ENCODE results near the gene PGAP2. TPM values are rescaled to one million over a fixed set of nuclear protein-coding genes. Genes with fewer than 3 reads are reported as not detected.

Gene PGAP2
- total RNA-seq, 1 donor from 2014 or later, result 12.7 TPM

DNA sequence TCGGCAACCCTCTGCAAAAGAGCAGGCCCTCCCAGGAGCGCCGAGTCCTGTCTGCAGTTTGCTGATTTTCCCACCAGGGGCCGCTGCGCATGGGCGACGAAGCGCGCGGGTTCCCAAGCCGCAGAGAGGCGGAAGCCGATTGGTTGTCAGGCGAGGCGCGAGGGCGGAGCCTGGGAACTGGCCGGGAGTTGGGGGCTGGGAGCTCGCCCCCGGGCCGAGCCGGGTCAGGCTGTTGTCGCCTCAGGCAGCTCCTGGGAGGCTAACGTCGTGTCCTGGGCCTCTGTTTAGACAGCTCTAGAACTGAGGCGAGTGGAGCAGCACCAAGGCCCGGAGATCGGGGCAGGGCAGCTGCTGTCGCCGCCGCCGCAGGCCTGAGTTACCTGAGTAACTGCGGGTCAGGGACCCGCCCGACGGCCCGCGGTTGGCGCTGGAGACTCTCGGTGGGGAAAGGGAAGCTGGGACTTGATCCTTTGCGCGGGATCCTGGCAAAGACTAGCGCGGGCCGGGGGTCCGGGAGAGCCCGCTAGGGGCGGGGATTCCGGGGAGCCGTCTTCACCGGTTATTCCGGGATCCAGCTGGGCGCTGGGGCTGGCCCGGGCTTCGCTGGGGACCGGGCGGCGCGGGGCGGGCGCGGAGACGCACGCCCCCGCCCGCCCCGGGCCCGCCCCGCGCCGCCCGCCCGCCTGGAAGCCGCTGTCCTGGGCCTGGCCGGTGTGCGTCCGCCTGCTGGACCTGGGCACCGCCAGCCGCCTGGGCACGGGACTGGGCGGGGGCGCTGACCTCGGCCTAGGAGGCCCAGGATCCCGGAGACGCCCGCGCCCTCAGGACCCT is 46.8 kb downstream of the PGAP2 start, which contains the start of gene STIM1:
Gene STIM1, plus strand, starts transcription at position 688 of the 831 bp plus-strand sequence. CDS start 607 bp downstream, outside the sequence.
- DNase-seq (ENCODE audit: low spot score), result peak; percentile 98
- peaks cover 44% of the 10 kb centered on the region for H3K4me1 Mint-ChIP-seq (ENCODE audit: low read depth)
- H3K27ac Mint-ChIP-seq (ENCODE audit: unreplicated experiment), result peak within 1 kb of the TSS; percentile 86
- H3K4me3 Mint-ChIP-seq (ENCODE audit: unreplicated experiment), result peak within 1 kb of the TSS; percentile 97
- TF ChIP-seq, protein P1, sequence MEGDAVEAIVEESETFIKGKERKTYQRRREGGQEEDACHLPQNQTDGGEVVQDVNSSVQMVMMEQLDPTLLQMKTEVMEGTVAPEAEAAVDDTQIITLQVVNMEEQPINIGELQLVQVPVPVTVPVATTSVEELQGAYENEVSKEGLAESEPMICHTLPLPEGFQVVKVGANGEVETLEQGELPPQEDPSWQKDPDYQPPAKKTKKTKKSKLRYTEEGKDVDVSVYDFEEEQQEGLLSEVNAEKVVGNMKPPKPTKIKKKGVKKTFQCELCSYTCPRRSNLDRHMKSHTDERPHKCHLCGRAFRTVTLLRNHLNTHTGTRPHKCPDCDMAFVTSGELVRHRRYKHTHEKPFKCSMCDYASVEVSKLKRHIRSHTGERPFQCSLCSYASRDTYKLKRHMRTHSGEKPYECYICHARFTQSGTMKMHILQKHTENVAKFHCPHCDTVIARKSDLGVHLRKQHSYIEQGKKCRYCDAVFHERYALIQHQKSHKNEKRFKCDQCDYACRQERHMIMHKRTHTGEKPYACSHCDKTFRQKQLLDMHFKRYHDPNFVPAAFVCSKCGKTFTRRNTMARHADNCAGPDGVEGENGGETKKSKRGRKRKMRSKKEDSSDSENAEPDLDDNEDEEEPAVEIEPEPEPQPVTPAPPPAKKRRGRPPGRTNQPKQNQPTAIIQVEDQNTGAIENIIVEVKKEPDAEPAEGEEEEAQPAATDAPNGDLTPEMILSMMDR (IDR thresholded peaks at IDR 0.05), result peak; percentile 96
- H3K27me3 Mint-ChIP-seq (ENCODE audit: low read depth), result no peaks in the 10 kb centered on the region
- no peaks in the 10 kb centered on the region for H3K36me3 Mint-ChIP-seq (ENCODE audit: low read depth)
- no peaks in the 10 kb centered on the region for H3K9me3 Mint-ChIP-seq (ENCODE audit: low read depth)

DNA sequence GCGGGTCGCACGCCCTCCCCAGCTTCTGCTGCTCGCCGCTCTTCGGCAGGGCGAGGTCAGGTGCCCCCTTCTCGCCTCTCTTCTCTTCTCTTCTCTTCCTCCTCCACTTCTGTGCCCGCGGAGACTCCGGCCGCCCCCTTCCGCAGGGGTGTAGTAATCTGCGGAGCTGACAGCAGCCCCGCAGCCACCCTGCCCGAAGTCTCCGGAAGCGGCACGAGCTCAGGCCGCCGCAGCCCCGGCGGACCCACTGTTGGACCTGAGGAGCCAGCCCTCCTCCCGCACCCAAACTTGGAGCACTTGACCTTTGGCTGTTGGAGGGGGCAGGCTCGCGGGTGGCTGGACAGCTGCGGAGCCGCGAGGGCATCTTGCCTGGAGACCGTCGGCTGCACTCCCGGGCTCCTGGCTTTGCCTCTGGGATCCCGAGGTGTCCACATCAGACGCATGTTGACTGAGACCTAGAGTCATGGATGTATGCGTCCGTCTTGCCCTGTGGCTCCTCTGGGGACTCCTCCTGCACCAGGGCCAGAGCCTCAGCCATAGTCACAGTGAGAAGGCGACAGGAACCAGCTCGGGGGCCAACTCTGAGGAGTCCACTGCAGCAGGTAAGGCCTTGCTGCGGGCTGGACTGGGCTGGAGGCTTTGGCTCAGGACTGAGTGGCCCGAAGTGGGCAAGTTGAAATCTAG is 47.6 kb downstream of the PGAP2 start:
- TF ChIP-seq, protein P1 (IDR thresholded peaks at IDR 0.05), result no peak
- no peaks in the 10 kb centered on the region for H3K36me3 Mint-ChIP-seq (ENCODE audit: low read depth)
- no peak for DNase-seq (ENCODE audit: low spot score)
- H3K9me3 Mint-ChIP-seq (ENCODE audit: low read depth), result no peaks in the 10 kb centered on the region
- peak overlapping the region; percentile 97 for H3K4me3 Mint-ChIP-seq (ENCODE audit: unreplicated experiment)
- H3K27ac Mint-ChIP-seq (ENCODE audit: unreplicated experiment), result peak overlapping the region; percentile 79
- peaks cover 47% of the 10 kb centered on the region for H3K4me1 Mint-ChIP-seq (ENCODE audit: low read depth)
- H3K27me3 Mint-ChIP-seq (ENCODE audit: low read depth), result no peaks in the 10 kb centered on the region

DNA sequence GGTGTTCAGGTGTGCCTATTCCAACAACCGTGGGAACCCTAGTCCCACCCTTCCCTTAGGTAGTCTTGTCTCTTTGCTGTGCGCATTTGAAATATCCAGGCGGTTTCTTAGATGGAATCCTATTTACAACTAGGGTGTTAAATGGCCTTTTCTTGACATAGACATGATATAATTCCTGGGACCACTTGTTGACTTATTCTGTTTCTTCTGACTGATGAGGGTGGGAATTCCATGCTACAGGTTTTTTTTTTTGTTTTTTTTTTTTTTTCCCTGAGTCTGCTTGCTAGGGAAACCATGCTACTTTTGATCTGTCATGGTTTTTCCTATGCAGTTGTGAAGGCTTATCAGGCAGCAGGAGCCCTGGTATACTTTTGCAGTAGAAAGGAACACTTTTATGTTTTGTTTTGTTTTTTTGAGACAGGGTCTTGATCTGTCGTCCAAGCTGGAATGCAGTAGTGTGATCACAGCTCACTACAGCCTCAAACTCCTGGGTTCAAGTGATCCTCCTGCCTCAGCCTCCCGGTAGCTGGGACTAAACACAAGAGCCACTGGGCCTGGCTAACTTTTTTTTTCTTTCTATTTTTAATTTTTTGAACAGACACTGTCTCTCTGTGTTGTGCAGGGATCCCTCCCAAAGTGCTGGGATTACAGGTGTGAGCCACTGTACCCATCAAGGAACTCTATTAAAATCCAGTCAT is 48.6 kb downstream of the PGAP2 start:
- Mint-ChIP-seq H3K36me3 (ENCODE audit: low read depth) (no peaks in the 10 kb centered on the region), H3K4me1 (ENCODE audit: low read depth) (peaks cover 55% of the 10 kb centered on the region), H3K9me3 (ENCODE audit: low read depth) (no peaks in the 10 kb centered on the region), H3K4me3 (ENCODE audit: unreplicated experiment) (peak overlapping the region; percentile 97), H3K27ac (ENCODE audit: unreplicated experiment) (no peak overlapping the region), H3K27me3 (ENCODE audit: low read depth) (no peaks in the 10 kb centered on the region)
- no peak for DNase-seq (ENCODE audit: low spot score)
- TF ChIP-seq, protein P1 (IDR thresholded peaks at IDR 0.05), result no peak

DNA sequence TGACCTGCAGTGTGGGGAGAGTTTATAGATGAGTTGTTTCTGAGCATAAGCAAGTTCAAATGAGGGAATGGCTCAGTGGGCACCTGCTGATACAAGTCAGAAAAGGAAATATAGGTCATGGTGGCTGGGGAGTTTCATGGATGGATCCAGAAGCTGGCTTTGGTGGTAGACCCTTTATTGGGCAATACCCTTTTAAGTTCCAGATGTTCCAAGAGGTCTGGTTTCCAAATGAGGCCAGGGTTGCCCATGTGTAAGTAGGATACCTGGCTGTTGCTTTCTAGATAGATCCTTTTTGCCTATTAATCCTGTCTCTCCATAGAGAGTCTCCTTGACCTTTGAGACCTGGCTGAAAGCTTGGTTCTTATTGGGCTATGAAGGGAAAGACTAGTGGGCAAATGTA is 49.3 kb downstream of the PGAP2 start:
- Mint-ChIP-seq H3K27me3 (ENCODE audit: low read depth) (no peaks in the 10 kb centered on the region), H3K9me3 (ENCODE audit: low read depth) (no peaks in the 10 kb centered on the region), H3K4me1 (ENCODE audit: low read depth) (peaks cover 58% of the 10 kb centered on the region), H3K27ac (ENCODE audit: unreplicated experiment) (no peak overlapping the region), H3K4me3 (ENCODE audit: unreplicated experiment) (no peak overlapping the region), H3K36me3 (ENCODE audit: low read depth) (no peaks in the 10 kb centered on the region)
- no peak for DNase-seq (ENCODE audit: low spot score)
- TF ChIP-seq, protein P1 (IDR thresholded peaks at IDR 0.05), result no peak

- H3K36me3 Mint-ChIP-seq (ENCODE audit: low read depth), result no peaks in the 10 kb centered on the region
- H3K9me3 Mint-ChIP-seq (ENCODE audit: low read depth), result no peaks in the 10 kb centered on the region
- no peak overlapping the region for H3K4me3 Mint-ChIP-seq (ENCODE audit: unreplicated experiment)
- no peaks in the 10 kb centered on the region for H3K27me3 Mint-ChIP-seq (ENCODE audit: low read depth)
- no peak overlapping the region for H3K27ac Mint-ChIP-seq (ENCODE audit: unreplicated experiment)
- peaks cover 56% of the 10 kb centered on the region for H3K4me1 Mint-ChIP-seq (ENCODE audit: low read depth)
- DNase-seq (ENCODE audit: low spot score), result no peak
- TF ChIP-seq, protein P1 (IDR thresholded peaks at IDR 0.05), result no peak
These were observed 51.1 kb downstream of the PGAP2 start for GRCh38 chr11:3859373-3859881.
